Activated CD8-positive, alpha-beta memory T cell treated with anti-CD3 and anti-CD28 coated beads, Interleukin-2, amount 50 U/mL, for 4 hours (primary cell): ENCODE results near the gene PTPRN2.
"Not testable (repeated sequence)": the region's sequence is repeated elsewhere in the genome, so short reads cannot be mapped to it uniquely, and the experiment has no call there.

ENCODE experiments used
- DNase-seq: peaks from one replicate; pipeline ENCODE4 v3.0.0-alpha.2; 2020

PTPRN2 gene

GRCh38 chr7:157671358-157672255, 916.0 kb downstream of the PTPRN2 start:
- no peak for DNase-seq

- no peak for DNase-seq
These were observed 916.9 kb downstream of the PTPRN2 start for GRCh38 chr7:157670490-157671357.

- DNase-seq: no peak
These were observed 917.8 kb downstream of the PTPRN2 start for GRCh38 chr7:157669768-157670351.

GRCh38 chr7:157668884-157669767, 918.5 kb downstream of the PTPRN2 start:
- no peak for DNase-seq

- DNase-seq: no peak
These were observed 919.3 kb downstream of the PTPRN2 start for GRCh38 chr7:157668221-157668883.

GRCh38 chr7:157667731-157668130, 919.9 kb downstream of the PTPRN2 start:
- no peak for DNase-seq

GRCh38 chr7:157667261-157667660, 920.4 kb downstream of the PTPRN2 start:
- no peak for DNase-seq

- DNase-seq: no peak
These were observed 921.0 kb downstream of the PTPRN2 start for GRCh38 chr7:157666530-157667040.

GRCh38 chr7:157665634-157665988, 922.0 kb downstream of the PTPRN2 start:
- DNase-seq: not testable (repeated sequence)

- no peak for DNase-seq
These were observed 922.6 kb downstream of the PTPRN2 start for GRCh38 chr7:157664871-157665633.

- no peak for DNase-seq
These were observed 923.6 kb downstream of the PTPRN2 start for GRCh38 chr7:157664034-157664433.

GRCh38 chr7:157662981-157663716, 924.5 kb downstream of the PTPRN2 start:
- no peak for DNase-seq

- no peak for DNase-seq
These were observed 925.4 kb downstream of the PTPRN2 start for GRCh38 chr7:157662110-157662791.

- DNase-seq: no peak
These were observed 926.0 kb downstream of the PTPRN2 start for GRCh38 chr7:157661611-157661975.

- no peak for DNase-seq
These were observed 926.5 kb downstream of the PTPRN2 start for GRCh38 chr7:157660971-157661610.

GRCh38 chr7:157658851-157659412, 928.7 kb downstream of the PTPRN2 start:
- no peak for DNase-seq

- DNase-seq: no peak
These were observed 929.6 kb downstream of the PTPRN2 start for GRCh38 chr7:157657741-157658740.
